Stimulated activated CD4-positive, alpha-beta T cell treated with anti-CD3 and anti-CD28 coated beads, TNF-alpha, amount 100 ng/mL, for 1 hour (primary cell): Measurements from ENCODE around the gene PIEZO2.
"Not testable (repeated sequence)": the region's sequence is repeated elsewhere in the genome, so short reads cannot be mapped to it uniquely, and the experiment has no call there.

Experiments
- DNase-seq, 3 donors: peaks; one replicate each; pipeline ENCODE4 v3.0.0-alpha.2; 2020; ENCODE audit warnings: low read depth in 3 of 3, low spot score in 1 of 3

PIEZO2 gene

DNA sequence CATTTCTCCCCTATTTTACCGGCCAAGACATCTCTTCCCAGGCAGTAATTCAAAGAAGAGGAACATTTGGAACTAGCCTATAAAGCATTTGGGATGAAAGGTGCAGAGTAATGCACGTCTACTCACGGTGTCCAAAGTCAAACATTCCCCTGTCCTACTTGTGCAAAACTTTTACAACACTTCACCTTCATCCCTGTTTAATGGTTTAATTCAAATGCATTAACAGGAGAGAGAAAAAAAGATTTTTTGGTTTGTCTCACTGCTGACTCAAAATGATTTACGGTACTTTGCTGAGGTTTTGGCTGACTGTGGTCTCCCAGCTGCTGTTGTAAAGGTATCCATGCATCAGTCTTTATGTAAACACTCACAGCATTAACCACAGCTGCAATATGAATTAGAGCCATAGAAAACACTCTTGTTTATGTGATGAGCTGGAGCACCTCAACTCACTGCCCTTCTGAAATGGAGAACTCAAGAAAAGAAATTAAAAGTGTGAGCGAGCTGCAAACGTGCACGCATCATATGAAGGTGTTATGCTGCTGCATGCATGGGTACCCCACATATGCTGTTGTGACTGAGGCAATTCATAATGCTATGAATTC is 220.5 kb downstream of the PIEZO2 start:
- no peak for DNase-seq

DNA sequence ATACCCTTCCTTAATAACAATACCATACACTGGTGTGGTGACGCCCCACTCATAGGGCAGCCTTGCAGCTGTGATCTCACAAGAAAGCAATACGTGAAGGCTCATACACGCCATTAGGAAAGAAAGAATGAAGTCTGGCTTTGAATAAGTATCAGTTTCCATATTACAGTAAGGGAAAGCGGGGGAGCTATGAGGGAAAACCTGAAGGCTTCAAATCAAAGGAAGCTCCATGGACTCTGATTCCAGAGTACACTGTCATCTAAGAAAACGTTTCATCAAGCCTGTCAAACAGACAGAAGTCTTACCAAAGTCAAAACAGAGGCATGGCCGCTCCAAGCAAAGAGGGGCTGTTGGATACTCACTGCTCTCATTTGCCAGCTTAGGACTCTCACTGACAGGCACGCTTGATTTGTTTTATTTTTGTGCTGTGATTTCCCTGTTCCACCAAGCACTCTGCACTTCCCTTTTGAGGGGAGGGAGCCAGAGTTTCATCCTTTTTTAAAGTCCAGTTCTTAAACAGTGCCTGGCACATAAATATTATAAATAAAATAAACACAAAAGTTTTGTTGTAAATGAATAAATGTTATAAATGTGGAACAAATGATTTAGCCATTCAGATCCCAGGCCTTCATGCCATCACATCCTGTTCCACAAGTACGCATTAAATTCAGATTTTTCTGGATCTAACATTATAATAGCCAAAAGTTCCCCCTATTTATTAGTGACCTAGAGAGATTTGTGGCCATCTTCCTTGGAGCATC is 221.2 kb downstream of the PIEZO2 start:
- no peak for DNase-seq

DNA sequence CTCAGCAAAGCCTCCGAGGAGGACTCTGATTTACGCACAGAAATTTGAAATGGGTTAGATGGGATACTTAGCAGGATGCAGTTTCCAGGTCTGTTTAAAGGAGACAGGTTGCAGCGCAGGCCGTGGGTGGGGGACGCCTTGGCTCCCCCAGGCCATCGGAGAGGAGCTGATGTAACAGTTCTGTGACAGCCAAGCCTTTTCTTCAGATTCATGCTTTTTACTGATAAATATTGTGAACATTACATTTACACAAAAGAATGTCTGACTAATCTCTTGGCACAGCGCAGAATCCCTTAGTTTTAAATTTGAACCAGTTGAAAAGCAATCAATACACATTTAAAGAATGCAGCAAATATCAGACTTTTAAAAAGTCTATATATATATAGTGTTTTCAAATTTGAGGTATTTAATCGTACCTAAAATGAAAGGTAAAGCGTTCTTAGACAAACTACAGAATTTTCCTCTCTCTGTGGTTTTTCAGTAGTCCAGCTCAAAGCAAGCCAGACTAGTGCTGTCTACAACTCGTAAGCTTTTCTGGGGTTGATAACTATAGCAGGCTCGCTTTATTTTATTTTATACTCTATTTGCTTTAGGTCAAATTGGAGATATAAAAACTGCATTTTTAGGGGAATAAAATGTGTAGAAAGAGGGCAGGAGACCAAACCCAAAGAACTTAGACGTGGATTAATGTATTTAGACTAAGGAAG is 221.9 kb downstream of the PIEZO2 start:
- DNase-seq, result no peak

DNA sequence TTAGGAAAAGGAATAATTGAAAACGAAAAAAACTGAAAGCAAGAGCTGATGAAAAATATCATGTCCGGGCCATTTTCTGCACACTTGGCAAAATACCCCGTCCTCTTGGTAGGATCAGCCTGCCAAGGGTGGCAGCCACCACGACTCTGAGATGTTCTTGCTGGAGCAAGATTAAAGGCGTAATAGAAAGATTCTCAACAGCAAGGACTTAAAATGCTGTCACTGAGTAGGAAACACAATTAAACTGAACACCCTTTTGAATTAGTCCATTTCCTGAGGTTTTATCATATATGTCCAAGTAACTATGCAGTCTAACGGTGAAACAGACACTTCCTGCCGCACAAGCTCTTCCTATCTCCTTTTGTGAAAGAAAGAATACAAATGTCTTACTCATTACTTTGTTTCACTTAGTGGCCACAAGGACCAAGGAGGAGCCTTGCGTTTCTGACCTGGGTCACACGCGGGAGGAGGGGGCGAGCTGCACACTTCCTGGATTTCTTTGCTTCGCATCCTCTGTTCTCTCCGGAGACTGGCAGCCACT is 222.7 kb downstream of the PIEZO2 start:
- no peak for DNase-seq

DNA sequence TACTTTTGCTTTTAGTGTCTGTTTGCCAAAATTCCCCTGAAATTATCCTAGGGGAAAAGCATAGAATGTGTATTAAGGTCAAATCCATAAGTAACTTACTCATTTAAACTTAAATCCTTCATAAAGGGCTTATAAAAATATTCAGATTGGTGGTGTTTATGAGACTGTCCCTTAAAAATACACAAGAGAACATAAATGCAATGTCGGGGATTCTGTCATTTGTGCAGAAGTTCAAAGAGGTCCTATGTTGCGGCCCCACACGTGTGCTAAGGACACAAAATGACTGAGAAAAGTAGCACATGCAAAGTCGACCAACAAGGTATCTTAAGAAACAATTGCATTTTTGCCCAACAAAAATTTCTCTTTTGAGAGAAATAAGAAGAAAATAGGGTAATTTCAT is 225.1 kb downstream of the PIEZO2 start:
- DNase-seq, result no peak

DNA sequence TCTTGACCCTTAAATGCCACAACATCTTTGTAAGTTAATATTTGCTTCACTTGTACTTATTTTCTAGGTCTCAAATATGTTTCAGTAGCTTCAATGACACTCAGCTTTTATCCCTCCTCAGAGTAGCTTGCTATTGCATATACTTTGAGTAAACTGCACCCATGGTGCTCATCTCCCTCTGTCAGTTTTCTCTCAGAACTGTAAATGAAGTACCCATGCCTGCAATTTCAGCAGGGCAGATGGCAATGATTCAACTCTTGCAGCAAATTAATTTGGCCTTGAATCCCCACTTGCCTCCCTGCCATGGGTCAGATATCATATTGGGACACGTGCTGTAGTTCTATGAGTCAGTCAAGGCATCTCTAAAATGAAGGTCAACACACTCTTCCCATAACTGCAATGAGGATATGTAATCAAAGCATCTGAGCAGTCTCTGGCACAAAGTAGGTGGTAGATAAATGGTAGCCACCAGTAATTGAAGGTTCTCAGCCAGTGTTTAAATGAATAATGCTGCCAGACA is 225.8 kb downstream of the PIEZO2 start:
- DNase-seq, result no peak

DNA sequence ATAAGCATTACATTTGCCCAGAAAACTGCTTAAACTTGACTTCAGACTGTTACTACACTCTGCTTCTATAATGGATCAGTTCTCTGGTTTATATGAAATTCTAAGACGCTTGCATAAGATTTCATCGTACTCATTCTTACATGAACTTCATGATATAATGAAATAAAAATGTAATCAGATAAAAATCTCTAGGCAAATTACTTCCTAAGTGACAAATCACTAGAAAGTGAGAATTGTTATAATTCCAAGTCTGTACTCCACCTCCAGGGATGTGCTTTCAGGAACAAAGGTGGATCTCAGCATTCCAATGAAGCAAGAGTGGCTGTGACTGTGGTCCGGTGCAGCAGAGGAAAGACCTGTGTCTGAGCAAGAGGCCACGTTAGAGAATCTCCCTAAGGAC is 226.2 kb downstream of the PIEZO2 start:
- no peak for DNase-seq

DNA sequence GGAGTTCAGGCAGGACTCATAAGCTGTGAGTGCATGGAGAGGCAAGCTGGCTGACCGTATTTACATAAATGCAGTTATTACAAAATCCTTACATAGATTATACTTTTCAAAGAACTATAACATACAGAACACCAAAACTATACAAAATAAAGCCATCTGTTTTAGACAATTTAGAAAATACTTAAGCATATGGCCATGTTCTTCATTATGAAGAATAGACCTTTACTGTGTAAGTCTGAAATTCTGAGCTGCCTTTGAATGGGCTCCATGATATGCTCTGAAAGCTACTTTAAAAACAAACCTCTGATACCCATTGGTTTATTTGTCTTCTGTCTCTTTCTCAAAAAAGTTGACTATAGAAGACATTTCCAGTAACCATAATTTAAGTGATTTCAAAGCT is 226.7 kb downstream of the PIEZO2 start:
- DNase-seq, result not testable (repeated sequence)

DNA sequence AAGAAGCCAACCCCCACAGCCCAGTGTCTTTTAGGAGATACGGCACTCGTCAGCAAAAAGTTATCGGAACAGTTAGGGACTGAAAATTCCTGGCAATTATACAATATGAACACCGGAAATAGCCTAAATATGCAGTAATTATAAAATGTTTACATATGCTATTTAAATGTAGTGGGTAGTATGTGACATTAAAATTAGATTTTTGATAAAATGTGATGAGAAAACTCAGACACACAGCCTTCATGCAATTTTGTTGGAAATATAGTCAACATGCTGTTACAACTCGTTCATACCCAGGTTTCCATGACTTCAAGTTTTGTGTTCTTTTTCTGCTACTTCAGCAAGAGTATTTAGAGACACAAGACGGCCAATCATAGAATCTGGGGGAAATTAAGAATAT is 229.1 kb downstream of the PIEZO2 start:
- DNase-seq, result not testable (repeated sequence)

DNA sequence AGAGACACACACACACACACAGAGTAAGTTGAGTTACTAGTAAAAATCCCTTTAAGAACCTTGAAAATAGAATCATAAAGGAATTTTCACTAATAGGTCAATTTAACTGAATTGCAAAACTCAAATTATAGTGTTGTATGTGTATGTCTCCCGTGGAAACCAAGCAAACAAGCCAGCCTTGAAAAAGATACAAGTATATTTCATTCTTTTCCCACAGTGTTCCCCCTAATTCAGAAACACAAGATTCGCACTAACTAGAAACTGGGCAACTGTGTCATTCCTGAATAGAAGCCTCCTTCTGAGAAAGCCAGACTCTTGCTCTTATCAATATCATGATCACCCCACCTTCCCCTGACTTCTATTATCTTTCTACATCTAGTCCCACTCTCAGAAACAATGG is 229.5 kb downstream of the PIEZO2 start:
- no peak for DNase-seq

DNA sequence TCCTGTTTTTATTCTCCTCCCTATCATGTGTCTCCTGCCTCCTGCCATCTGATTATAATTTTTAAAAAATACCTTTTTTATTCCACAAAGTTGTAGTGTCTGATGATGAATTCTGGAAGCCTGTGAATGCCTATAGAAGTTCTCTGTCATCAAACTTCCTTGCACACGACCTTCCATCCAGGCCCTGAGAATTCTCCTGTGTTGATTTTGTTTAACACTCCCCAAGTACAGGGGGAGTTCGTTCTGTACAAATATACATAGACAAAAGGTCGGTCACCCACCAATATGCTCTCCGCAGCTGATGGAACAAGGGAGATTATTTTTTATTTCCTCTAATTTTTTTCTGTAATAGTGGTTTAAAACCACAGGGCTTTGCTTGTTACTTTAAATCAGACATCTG is 232.5 kb downstream of the PIEZO2 start:
- DNase-seq, result no peak

DNA sequence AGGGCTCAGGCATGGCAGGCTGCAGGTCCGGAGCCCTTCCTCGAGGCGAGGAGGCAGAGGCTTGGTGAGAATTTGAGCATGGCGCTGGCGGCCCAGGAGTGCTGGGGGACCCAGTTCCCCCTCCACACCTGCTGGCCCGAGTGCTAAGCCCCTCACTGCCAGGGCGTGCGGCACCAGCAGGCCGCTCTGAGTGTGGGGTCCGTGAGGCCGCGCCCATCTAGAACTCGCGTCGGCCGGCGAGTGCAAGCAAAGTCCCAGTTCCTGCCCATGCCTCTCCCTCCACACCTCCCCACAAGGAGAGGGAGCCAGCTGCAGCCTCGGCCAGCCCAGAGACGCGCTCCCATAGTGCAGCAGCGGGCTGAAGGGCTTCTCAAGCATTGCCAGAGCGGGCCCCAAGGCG is 233.0 kb downstream of the PIEZO2 start:
- DNase-seq, result no peak

DNA sequence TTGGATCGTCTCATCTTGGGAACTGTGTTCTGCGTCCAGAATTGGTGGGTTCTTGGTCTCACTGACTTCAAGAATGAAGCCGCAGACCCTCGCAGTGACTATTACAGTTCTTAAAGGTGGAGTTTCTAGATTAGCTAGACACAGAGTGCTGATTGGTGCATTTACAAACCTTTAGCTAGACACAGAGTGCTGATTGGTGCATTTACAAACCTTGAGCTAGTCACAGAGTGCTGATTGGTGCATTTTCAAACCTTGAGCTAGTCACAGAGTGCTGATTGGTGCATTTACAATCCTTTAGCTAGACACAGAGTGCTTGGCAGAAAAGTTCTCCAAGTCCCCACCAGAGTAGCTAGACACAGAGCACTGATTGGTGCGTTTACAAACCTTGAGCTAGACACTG is 233.6 kb downstream of the PIEZO2 start:
- DNase-seq, result not testable (repeated sequence)

DNA sequence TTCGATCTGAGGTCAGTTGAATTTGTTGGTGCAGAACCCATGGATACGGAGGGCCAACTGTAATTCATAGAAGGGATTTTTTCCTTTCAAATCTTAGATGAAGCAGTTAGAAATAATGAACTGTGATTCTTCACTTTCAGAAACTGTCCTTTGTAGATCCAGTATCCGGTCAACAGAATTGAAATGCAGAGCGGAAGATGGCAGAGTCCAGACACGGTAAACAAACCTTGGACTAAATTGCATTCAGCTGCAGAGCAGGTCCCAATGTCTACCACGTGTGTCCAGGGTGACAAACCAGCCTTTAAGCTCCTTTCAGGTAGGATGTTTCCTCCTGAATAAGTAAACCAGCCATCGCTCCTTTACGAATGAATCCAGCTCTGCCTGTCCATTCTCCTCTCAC is 234.8 kb downstream of the PIEZO2 start:
- DNase-seq, result not testable (repeated sequence)

DNA sequence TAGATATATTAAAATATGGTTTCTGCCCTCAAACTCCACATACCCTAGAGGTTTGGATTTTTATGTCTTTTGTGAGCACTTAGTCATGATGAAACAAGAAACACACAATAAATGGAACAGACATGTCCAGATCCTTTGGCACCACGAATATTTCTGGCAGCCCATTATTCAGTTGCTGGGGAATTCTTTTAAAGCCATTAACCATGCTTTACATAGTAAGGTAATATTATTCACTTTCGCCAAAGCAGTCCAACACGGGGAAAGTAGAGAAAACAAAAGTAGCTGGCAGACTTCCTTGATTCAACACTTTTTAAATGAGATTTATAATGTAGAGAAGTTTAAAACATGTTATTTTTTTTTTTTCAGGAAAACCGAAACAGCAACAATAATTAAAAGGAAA is 235.4 kb downstream of the PIEZO2 start:
- no peak for DNase-seq

DNA sequence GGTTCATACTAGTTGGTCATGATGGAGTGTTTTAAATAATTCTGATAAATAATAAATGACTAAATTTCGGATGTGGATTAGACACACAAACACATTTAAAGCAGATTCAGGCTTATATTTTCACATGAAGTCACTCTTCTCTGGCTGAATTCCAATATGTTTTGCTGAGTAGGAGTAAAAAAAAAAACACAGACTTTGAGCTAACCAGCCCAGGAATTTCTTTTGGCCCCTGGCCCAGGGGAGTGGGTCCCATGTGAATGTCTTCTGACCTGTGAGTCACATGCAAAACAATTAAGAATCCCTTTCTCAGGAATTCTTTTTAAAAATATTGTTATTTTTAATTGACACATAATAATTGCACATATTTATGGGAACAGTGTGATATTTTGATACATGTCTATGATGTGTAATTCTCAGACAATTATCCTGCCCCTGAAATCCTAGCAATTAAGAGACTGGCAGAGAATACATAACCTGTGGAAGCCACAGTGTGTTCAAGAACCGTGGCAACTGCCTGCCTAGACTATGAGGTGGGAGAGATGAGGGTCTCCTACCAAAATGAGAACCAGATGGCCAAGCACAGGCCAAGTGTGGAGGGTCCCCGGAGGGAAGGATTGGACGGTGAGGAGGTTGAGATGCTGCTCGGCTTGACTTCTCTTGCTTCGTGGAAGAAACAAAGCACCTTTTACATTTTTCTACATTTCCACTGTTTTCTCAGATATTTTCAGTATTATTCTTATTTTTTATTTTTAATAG is 236.4 kb downstream of the PIEZO2 start:
- no peak for DNase-seq

DNA sequence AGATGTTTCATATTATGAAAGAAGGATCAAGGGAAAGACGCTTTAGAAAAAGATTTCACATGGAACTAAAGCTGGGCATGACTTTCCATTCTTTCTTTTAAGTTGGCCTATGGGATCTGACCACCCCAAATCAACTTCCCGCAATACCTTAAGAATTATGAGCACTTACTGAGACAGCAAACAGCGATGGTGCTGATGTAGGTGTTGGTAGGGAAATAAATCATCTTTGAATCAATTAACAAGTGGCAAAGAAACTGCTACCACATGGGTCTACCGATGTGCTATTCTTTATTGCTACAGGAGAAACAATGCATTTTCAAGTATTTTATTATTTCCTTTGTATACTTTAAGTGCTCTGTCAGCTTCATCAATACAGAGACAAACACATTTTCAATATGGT is 239.6 kb downstream of the PIEZO2 start:
- DNase-seq, result no peak

DNA sequence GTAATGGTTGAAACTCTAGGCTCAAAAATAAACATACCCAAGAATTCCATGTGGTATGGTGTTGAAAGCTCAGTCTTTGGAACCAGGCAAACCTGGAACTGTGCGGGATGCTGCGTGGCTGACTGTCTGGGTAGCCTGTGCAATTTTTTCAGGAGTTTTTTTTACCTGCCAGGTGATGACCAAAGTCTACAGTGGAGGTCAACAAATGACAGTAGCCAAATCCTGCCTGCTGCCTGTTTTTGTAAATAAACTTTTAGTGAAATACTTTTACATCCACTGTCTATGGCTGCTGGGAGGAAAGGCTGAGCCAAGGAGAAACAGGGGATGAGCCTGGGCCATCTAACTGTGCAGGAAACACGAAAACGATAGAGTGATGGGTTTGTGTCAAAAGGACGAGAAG is 240.6 kb downstream of the PIEZO2 start:
- DNase-seq, result no peak

DNA sequence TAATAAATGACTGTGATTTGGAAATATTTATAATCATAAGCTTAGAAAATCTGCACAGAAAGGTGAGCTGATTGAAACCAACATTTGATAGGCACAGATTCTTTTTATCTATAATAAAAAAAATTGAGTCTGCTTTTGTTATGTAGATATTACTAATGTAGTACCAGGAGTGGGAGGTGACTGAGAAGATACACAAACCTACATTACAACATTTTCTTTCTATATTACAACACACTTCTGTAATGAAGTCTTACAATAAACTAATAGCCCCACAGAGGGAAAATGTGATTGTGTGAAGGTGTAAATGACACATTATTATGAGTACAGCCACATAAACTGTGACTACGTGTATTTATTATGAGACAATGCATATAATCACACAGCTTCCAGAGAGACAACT is 241.6 kb downstream of the PIEZO2 start:
- no peak for DNase-seq

DNA sequence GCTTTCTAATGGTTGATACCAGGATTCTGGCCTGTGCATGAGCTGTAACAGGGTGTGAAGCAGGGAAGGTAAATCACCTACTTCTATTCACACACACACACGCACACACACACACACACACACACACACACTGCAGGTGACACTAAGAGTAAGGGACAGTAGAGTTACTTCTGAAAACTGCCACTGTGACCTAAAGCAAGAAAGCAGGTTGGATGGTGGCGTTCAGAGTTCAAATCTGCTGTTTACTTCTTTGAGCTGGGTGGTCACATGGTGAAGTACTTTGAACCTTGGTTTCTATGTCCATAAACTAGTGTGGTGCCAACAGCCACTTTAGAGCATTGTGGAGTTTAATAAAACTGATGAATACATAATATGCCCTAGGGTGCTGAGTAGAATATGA is 248.0 kb downstream of the PIEZO2 start:
- no peak for DNase-seq

DNA sequence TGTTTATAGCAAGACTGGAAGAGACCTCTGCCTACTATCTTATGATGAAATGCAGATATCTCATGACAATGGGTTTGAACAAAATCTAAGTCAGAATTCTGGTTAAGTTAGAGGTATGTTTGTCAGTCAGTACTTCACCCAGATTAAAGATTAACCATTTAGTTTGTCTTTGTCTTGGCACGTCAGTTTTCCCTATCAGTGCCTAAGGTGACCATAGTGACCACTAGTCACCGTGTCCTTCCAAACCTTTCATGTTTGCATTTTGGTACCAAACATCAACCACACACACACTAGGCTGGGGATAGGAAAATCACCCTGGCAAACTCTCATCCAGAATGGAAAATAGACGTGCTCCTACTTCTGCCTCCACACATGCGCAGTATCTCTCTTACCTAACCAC is 248.9 kb downstream of the PIEZO2 start:
- DNase-seq, result no peak
